ENCODE data around the gene DDX43.

- TF ChIP-seq, protein P1, sequence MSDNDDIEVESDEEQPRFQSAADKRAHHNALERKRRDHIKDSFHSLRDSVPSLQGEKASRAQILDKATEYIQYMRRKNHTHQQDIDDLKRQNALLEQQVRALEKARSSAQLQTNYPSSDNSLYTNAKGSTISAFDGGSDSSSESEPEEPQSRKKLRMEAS (IDR thresholded peaks at IDR 0.05): no peak
- TF ChIP-seq CTCF (IDR thresholded peaks at IDR 0.05; ENCODE audit: low read depth, low read length, missing input control) (no peak), SP1 (IDR thresholded peaks at IDR 0.05) (no peak), GABPA (IDR thresholded peaks at IDR 0.05 in 1 of 2, conservative IDR thresholded peaks at IDR 0.05 in 1 of 2) (no peak), HNF4A (conservative IDR thresholded peaks at IDR 0.05) (no peak), TAF1 (conservative IDR thresholded peaks at IDR 0.05) (no peak), RAD21 (IDR thresholded peaks at IDR 0.05) (no peak), YY1 (IDR thresholded peaks at IDR 0.05) (no peak), RXRA (IDR thresholded peaks at IDR 0.05) (no peak), JUND (IDR thresholded peaks at IDR 0.05) (no peak)
- TF ChIP-seq, protein P2, sequence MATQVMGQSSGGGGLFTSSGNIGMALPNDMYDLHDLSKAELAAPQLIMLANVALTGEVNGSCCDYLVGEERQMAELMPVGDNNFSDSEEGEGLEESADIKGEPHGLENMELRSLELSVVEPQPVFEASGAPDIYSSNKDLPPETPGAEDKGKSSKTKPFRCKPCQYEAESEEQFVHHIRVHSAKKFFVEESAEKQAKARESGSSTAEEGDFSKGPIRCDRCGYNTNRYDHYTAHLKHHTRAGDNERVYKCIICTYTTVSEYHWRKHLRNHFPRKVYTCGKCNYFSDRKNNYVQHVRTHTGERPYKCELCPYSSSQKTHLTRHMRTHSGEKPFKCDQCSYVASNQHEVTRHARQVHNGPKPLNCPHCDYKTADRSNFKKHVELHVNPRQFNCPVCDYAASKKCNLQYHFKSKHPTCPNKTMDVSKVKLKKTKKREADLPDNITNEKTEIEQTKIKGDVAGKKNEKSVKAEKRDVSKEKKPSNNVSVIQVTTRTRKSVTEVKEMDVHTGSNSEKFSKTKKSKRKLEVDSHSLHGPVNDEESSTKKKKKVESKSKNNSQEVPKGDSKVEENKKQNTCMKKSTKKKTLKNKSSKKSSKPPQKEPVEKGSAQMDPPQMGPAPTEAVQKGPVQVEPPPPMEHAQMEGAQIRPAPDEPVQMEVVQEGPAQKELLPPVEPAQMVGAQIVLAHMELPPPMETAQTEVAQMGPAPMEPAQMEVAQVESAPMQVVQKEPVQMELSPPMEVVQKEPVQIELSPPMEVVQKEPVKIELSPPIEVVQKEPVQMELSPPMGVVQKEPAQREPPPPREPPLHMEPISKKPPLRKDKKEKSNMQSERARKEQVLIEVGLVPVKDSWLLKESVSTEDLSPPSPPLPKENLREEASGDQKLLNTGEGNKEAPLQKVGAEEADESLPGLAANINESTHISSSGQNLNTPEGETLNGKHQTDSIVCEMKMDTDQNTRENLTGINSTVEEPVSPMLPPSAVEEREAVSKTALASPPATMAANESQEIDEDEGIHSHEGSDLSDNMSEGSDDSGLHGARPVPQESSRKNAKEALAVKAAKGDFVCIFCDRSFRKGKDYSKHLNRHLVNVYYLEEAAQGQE (IDR thresholded peaks at IDR 0.05): no peak
- TF ChIP-seq, protein P3, sequence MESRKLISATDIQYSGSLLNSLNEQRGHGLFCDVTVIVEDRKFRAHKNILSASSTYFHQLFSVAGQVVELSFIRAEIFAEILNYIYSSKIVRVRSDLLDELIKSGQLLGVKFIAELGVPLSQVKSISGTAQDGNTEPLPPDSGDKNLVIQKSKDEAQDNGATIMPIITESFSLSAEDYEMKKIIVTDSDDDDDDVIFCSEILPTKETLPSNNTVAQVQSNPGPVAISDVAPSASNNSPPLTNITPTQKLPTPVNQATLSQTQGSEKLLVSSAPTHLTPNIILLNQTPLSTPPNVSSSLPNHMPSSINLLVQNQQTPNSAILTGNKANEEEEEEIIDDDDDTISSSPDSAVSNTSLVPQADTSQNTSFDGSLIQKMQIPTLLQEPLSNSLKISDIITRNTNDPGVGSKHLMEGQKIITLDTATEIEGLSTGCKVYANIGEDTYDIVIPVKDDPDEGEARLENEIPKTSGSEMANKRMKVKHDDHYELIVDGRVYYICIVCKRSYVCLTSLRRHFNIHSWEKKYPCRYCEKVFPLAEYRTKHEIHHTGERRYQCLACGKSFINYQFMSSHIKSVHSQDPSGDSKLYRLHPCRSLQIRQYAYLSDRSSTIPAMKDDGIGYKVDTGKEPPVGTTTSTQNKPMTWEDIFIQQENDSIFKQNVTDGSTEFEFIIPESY (IDR thresholded peaks at IDR 0.05): no peak
- TF ChIP-seq, protein P4, sequence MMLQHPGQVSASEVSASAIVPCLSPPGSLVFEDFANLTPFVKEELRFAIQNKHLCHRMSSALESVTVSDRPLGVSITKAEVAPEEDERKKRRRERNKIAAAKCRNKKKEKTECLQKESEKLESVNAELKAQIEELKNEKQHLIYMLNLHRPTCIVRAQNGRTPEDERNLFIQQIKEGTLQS (IDR thresholded peaks at IDR 0.05): no peak
Observed at GRCh38 chr6:73369157-73369556, 25.5 kb upstream of the DDX43 start.

Data from liver (tissue), 3 donors.